Iris pigment epithelial cell (primary cell): ENCODE measurements around the gene CMTM7.
"Not testable (repeated sequence)": the region's sequence is repeated elsewhere in the genome, so short reads cannot be mapped to it uniquely, and the experiment has no call there.

Source experiments
- DNase-seq: peaks from one replicate; pipeline ENCODE4 v3.0.0-alpha.2; 2011; ENCODE audit warnings: low read depth

Gene CMTM7

DNA sequence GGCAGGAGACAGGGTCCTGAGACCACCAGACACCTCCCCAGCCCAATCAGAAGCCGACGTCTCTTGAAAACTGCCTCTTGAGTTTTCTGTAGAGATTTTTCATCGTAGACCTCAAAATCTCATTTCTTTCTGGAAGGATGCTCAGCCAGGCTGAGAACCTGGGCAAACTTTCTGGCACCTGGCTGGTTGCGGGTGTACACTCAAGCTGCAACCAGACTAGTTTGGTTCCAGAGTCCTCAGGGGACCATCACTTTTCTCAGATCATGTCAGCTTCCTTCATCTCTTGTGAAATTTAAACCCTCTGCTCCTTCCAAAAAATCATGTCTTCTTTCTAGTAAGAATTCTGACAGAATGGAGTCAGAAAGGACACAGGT lies 45.1 kb downstream of the CMTM7 start:
- DNase-seq = no peak

GRCh38 chr3:32437896-32438295 lies 46.2 kb downstream of the CMTM7 start:
- no peak for DNase-seq

- DNase-seq = no peak
Observed at GRCh38 chr3:32438596-32439344, 47.1 kb downstream of the CMTM7 start.

DNA sequence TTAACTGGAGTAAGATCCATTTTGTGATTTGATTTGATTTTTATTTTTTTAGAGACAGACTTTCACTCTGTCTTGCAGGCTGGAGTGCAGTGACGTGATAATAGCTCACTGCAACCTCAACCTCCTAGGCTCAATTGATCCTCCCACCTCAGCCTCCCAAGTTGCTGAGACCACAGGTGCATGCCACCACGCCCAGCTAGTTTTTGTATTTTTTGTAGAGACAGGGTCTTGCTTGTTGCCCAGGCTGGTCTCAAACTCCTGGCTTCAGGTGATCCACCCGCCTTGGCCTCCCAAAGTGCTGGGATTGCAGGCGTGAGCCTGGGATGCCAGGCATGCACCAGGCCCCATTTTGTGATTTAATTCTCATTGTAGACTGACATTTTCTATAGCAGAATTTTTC lies 47.8 kb downstream of the CMTM7 start:
- DNase-seq = not testable (repeated sequence)

DNA sequence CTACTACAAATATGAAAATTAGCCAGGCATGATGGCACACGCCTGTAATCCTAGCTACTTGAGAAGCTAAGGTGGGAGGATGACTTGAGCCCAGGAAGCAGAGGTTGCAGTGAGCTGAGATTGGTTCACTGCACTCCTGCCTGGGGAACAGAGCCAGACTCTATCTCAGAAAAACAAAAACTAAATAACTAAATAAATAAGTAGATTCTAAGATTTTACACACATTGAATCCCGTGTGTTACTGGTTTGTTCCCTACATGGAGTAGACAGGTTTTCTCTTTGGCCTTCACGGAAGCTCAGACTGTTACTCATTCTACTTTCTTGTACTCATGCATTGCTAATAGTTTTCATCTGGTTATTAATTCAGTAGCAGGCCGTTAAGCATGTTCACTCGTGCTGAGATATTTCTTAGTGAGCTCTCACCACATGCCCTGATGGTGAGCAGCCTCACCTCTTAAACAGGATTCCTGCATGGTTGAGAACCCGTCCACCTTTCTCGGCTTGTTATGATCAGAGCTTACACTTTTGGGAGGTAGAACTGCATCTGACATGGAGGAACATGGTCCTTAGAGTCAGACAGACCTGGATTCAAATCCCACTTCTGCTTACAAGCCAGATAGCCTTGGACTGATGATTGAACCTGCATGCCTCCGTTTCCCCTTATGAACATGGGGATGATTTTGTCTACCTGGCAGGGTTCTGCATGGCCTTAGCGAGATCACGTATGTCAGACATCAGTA lies 49.1 kb downstream of the CMTM7 start:
- no peak for DNase-seq

- peak; percentile 63 for DNase-seq
Observed at GRCh38 chr3:32442766-32443165, 51.1 kb downstream of the CMTM7 start.

DNA sequence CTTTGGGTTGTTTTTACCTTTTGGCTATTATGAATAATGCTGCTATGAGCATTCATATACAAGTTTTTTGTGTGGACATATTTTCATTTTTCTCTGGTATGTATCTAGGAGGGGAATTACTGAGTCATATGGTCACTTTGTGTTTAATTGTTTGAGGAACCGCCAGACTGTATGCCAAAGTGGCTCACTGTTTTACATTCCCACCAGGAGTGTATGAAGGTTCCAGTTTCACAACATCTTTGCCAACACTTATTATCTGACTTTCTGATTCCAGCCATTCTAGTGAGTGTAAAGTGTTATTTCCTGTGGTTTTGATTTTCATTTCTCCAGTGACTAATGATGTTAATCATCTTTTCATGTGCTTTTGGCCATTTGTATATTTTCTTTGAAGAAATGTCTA lies 51.8 kb downstream of the CMTM7 start:
- DNase-seq = peak; percentile 92

- no peak for DNase-seq
Observed at GRCh38 chr3:32447865-32448400, 56.3 kb downstream of the CMTM7 start.

GRCh38 chr3:32448686-32449474 lies 57.2 kb downstream of the CMTM7 start:
- no peak for DNase-seq

DNA sequence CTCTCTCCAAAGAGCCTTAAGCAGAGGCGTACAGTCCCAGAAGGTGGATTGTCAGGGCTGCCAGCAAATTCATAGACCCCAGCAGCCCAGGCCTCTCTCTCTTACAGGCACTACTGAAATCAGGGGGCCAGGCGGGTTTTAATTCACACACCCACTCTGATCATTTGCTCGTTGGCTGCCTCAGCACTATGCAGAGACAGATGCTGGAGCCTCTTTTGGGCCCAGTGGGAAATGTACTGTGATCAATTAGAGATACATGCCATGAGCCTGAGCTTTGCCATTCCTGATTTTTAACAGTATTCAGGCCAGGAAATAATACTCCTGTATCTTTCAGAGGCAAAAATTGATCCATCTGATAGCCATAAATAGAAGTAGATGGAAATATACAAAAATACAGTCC lies 58.0 kb downstream of the CMTM7 start:
- no peak for DNase-seq

- no peak for DNase-seq
Observed at GRCh38 chr3:32450426-32450825, 58.8 kb downstream of the CMTM7 start.

DNA sequence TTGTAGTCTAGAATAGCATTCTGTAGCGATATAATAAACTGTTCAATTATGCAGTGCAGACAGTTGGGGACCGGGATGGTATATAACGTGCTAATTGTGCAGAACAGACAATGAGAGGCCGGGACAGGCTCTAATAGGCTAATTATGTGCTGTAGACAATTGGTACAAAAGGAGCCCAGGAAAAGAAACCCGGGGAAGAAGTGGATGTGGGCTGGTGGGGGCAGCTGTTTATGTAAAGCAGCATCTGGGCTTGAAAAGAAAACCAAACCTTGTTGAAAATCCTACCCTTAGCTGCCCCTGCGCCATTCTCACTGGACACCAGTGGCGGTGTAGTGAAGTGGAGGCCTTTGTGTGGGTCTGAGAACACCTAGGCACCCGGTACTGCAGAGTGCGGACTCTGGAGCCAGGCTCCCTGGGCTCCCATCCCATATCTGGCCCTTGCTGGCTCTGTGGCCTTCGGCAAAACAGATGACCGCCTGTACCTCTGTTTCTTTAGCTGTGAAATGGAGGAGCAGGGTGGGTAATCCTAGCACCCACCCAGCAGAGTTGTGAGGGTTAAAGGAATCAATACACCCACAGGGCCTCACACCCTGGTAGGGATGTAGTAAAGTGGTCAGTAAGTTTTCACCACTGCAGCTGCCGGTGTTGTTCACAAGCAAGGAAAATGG lies 59.5 kb downstream of the CMTM7 start:
- DNase-seq = no peak

DNA sequence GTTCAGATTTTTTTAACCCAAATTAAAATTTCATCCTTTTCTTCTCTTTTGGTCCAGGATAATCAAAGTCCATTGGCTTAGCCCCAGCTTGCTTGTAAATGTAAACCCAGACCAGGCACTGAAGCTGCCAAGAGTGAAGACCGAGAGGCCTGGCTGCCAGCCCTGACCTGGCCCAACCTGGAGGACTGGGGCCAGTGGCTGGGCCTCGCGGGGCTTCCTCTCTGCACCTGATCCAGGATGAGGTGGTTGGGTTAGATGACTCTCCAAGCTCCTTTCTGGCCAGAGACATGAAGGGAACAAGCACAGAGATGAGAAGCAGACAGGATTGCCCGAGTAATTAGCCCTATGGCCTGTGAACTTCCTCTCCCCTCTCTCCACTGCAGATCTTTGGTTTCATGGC lies 60.4 kb downstream of the CMTM7 start:
- no peak for DNase-seq

DNA sequence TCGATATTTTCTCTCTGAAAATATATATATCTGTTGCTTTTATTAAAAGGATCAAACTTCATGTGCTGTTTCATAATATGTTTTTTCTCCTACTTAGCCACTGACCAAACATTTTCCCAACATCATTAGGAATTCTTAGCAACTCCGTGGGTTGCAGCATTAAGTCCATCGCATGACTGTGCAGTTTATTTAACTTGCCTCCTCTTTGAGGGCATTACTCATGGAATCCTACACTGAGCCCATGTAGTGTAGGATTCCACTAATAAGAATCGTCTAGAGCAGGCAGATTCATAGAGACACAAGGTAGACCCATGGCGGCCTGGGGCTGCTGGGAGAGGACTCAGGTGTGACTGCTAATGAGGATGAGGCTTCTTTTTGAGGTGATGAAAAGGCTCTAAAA lies 61.7 kb downstream of the CMTM7 start:
- peak; percentile 88 for DNase-seq

DNA sequence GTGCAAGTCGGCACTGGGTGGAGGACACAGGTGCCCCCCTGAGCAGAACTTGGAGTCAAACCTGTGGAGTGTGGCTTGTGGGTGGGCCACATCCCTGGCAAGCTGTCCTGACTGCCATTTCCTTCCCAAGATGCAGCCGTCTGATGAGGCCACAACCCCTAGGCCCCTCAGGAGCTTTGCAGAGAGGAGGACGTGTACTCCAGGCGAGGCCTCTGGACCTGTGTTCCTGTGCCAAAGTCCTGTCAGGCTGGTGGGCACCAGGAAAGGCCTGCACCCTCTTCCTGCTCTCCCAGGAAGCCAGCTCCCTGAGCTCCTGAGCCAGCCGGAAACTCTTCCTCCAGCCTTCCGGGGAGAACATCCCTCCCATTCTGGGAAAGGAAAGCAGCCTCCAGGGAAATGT lies 62.5 kb downstream of the CMTM7 start:
- no peak for DNase-seq

- DNase-seq = no peak
Observed at GRCh38 chr3:32454731-32455608, 63.3 kb downstream of the CMTM7 start.

GRCh38 chr3:32455609-32456428 lies 64.2 kb downstream of the CMTM7 start:
- no peak for DNase-seq

- no peak for DNase-seq
Observed at GRCh38 chr3:32456429-32457130, 64.9 kb downstream of the CMTM7 start.

DNA sequence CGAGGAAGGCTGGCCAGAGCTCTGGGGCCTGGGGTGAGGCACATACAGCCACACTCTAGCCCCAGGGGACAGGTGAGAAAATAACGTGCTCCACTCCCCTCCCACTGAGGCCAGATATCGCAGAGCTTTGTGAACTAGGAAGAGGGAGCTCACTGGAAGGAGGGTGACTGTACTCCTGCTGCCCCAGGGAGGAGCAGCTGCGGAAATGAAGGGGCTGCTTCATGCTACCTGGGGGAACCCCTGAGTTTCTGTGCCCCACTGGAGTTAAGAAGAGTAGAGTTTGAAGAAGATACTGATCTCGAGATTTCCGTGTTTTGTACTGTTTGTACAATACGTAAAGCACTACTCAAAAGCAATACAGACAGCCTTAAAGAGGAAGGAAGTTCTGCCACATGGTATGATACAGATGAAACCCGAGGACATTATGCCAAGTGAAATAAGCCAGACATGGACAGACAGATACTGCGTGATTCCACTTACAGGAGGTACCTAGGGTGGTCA lies 66.4 kb downstream of the CMTM7 start:
- DNase-seq = no peak
